Hematopoietic multipotent progenitor cell treated with erythropoietin and hydrocortisone succinate and interleukin-3 and kit ligand, for 4 days (in vitro differentiated cells): ENCODE results near the gene AK5.
A peak's percentile ranks its signal among the peaks of the same experiment; 100 is the strongest.

ENCODE experiments used
- DNase-seq: peaks from one replicate; pipeline ENCODE4 v3.0.0-alpha.2; 2015

AK5 gene

DNA sequence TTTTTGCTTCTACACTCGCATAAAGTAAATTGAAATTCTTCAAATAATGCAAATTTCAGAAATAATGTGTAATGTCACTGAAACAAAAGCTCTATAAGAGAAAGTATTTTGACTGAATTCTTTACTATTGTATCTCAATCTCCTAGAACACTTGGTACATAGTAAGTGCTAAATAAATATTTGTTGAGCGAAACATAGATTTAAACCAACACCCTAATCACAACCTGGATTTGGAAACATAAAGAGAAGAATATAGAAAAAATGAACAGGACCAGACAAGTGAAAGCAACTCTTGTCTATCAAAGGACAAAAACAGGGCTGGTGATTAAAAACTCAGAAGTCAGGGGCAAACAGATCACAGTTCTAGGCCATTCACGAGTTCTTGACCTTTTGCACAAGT lies 74.3 kb downstream of the AK5 start:
- DNase-seq, result no peak

DNA sequence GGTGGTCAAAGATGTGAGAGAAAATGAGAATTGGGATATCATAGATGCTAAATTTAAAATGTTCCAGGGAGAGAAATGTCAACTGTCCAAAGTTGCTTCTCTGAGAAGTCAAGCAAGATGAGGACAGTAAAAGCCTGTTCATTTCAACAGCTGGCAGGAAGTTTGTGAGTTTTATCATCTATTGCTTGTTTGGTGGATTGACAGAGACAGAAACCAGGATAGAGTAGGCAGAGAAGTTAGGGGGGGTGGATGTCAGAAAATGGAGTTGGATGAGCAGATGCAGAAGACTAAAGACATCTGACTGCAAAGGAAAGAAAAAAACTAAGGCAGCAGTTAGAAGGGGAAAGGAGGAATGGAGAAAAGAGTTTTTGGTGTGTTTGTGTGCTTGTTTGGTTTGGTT lies 78.4 kb downstream of the AK5 start:
- no peak for DNase-seq

- no peak for DNase-seq
Measured at GRCh38 chr1:77361621-77362020, 79.8 kb downstream of the AK5 start.

- DNase-seq, result no peak
Measured at GRCh38 chr1:77370161-77370560, 88.3 kb downstream of the AK5 start.

- no peak for DNase-seq
Measured at GRCh38 chr1:77370583-77371306, 88.9 kb downstream of the AK5 start.

- no peak for DNase-seq
Measured at GRCh38 chr1:77371396-77371795, 89.6 kb downstream of the AK5 start.

DNA sequence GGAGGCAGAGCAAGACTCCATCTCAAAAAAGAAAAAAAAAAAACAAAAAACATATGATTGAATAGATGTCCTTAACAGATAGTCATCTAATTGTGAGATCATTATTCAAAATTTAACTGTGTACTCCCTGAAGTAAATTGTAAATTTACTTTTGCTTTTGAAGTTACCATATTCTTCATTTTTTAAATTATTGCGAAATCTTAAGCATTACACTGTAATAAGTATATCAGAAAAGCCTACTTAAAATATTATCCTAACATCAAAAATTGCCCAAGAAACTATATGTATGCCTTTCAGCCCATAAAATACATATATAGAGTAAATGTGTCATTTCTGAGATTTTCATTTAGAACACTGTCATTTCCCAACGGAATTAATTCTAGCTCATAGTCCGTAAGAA lies 91.9 kb downstream of the AK5 start:
- no peak for DNase-seq

- no peak for DNase-seq
Measured at GRCh38 chr1:77375541-77375940, 93.7 kb downstream of the AK5 start.

DNA sequence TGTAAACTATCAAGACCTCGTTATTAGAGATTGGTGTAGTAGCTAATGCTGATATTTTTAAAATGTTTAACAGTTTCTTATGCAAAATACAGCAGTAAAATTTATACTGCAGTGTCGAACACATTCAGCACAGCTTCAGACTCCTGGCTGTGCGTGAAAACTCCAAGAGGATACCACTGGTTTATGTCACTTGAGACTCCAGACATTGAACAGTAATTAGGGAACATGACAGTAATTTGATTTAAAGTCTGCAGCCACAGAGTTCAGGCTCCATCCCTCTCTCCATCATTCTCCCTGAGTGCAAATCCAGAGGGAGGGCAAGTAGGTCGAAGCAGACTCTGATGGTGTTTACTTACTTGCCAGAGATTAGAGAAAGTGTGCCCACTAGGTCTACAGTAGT lies 94.2 kb downstream of the AK5 start:
- DNase-seq, result no peak

- DNase-seq, result peak; percentile 73
Measured at GRCh38 chr1:77378723-77379535, 97.1 kb downstream of the AK5 start.

- DNase-seq, result no peak
Measured at GRCh38 chr1:77382366-77382765, 100.5 kb downstream of the AK5 start.

- DNase-seq, result no peak
Measured at GRCh38 chr1:77383236-77383635, 101.4 kb downstream of the AK5 start.

GRCh38 chr1:77385551-77385950 lies 103.7 kb downstream of the AK5 start:
- no peak for DNase-seq

- no peak for DNase-seq
Measured at GRCh38 chr1:77386276-77386675, 104.5 kb downstream of the AK5 start.

GRCh38 chr1:77387553-77387952 lies 105.7 kb downstream of the AK5 start:
- no peak for DNase-seq

GRCh38 chr1:77388661-77389060 lies 106.8 kb downstream of the AK5 start:
- DNase-seq, result no peak

DNA sequence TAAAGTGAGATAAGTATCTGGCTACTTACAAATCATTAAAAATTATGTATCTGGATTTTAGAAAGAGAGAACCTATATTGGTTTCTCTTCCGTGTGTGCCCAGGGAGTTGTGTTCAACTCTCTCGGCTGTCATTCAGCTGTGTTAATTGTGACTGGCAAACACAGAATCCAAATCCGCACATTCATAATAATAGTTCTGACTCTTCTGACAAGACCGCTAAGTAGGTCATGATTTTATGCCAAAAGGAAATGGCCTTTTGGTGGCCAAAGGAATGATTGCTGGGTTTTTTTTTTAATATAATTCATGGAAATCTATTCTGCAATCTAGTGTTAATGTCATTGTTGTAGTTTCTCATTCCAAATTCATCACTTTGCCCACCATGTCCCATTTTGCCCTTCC lies 110.7 kb downstream of the AK5 start:
- no peak for DNase-seq

DNA sequence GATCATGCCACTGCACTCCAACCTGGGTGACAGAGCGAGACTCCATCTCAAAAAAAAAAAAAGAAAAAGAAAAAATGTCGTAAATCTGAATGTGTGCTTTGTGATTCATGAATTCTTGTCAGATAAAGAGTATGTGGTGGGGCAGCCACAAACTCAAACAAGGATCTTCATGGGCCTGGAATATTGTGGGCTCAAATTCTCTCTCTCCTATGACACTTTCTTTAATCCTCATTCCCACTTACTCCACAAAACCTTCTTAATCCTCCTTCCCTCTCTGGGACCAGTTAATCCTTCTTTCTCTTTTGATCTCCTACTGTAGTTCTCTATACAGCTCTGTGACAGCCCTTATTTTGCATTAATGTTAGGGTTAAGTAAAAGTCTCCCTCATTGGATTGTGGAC lies 112.3 kb downstream of the AK5 start:
- DNase-seq, result no peak

DNA sequence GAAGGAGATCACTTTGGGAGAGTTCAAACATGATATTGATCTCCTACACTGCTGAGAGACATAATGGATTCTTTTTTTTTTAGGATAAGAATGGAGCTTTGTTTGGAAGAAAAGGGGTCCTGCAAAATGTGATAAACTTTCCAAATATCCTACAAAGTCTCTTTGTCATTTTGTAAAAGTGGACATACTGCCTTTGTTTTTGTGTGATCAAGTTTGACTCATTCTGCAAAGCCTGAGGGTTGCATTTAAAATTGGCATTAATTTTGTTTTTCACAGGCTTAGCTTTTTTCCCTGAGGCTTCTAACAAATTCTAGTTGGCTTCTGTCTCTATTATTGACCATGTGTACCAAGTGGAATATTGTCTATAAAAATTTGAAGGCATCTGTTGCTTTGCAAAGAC lies 113.2 kb downstream of the AK5 start:
- no peak for DNase-seq

DNA sequence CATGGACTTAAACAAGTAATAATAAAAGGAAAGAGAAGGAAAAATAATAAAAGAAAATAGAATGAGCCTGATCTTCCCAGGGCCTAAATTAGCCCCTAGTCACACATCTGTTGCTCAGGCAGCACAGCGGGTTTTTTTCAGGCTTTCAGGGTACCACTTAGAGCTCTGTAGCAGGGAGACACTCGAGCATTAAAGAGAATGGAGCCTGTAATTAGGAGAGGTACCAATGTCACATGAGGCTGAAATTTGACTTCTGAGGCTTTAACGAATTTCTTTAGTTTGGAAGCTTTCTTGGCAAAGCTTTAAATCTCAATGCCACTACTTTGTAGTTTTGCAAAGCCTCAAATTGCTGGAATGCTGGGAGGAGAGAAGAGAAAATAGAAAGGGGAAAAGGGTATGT lies 116.3 kb downstream of the AK5 start:
- DNase-seq, result no peak

- DNase-seq, result no peak
Measured at GRCh38 chr1:77399250-77400086, 117.6 kb downstream of the AK5 start.

DNA sequence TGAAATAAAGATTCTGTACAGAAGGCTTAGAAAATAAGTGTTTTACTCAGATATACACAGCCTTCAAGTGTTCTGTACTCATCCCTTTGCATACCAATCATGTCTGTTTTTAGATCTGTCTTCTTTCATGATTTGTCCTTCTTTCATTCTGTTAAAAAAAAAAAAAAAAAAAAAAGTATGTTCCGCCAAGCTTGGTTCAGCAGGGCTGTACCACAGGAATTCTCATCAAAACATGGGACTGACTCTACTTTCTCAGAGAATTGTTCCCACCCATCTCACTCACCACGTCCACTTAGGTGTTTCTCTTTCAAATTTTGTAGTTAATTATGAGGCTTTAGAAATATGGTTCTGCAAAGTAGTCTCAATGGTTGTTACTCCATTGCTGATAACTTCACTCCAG lies 119.0 kb downstream of the AK5 start:
- no peak for DNase-seq

DNA sequence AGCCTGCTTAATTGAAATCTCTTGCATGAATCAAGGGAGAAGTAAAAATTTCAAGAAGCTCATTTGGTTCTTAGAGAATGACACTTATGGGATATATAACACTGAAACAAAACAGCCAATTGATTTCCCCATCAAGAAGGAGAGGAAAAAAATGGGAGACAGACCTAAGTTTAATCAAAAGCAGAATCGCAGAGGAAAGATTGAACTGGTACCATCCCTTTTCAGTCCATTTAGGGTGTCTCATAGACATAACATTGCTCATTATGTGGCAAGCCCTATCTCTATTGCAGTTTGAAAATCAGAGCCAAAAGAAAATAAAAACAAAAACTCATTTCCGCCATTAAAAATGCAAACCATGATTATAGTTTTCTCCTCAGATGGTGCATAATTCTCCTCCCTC lies 119.6 kb downstream of the AK5 start:
- DNase-seq, result no peak

DNA sequence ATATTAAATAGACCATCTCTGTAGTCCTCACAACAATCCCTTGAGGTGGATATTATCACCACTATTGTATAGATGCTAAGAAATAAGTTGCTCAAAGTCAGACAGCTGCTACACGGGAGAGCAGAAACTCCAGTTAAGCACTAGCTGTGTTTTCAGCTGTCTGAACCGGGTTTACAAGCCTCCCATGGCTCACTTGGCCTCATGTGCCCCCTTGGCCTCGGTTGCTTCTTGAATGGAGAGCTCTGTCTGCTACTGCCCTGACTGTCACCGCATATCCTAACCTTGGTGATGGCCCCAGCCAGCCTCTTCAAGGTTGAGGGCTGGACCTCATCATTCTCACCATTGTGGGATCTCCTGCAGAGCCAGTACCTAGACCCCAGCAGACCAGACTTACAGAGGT lies 123.4 kb downstream of the AK5 start:
- DNase-seq, result no peak
